ENCODE data around the gene ABLIM2. TPM values are rescaled to one million over a fixed set of nuclear protein-coding genes. Genes with fewer than 3 reads are reported as not detected.

ABLIM2 gene
- total RNA-seq, 1 experiment from 2014 or later, result 2.7 TPM

DNA sequence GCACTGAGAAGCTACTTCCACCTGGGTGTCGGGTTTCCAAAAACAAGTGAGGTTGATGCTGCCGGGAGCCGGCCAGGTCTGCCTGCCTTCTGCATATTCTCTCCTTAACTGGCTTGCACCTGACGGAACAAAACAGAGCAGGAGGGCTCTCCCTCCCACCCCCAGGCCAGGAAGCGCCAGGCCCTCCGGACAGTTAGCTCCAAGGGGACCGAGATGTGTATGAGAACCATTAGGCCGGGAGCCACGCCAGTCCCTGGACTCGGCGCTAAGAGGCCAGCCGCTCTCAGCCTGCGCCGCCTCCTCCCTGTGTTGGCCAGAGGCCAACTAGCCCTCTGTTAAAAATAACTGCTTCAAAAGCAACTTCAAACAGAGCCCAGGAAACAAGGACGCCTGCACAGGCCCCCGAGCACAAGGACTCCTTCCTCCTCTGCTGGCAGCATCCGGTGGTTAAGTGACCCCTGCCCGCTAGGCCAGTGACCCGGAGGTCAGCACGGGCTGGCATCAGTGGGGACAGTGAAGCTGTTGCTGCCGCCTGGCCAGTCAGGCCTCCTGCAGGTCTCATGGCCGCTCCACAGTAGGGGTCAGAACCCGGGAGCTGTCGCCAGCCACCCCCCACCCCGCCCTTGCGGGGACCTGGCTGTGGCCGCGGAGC, 107.9 kb downstream of the ABLIM2 start:
- no TSS peak for BruUV-seq (replicated peaks)
- ChIA-PET POLR2A (ENCODE audit: low non-redundant PET) (interaction anchor here (0.5 to 0.6 kb wide), 2 partner anchors 26 to 76 kb away, joined by 4 to 11 read pairs; no protein-coding TSS in a partner anchor), CTCF (no interaction called here)
- H3K27me3 ChIP-seq (replicated peaks; ENCODE audit: insufficient read depth, low read depth, low read length, poor library complexity), result no peaks in the 10 kb centered on the region
- H3K27ac ChIP-seq (ENCODE audit: low read depth, low read length, poor library complexity, severe bottlenecking), result peak overlapping the region; percentile 59
- H3K4me1 ChIP-seq (ENCODE audit: insufficient read depth, low read length, poor library complexity, severe bottlenecking), result peaks cover 9% of the 10 kb centered on the region
- H3K9me3 ChIP-seq (ENCODE audit: low read depth, low read length, poor library complexity, severe bottlenecking), result peaks cover 7% of the 10 kb centered on the region
- H3K36me3 ChIP-seq (ENCODE audit: insufficient read depth, low read length, poor library complexity, severe bottlenecking), result no peaks in the 10 kb centered on the region
- intact Hi-C loops (cut with micrococcal nuclease; ENCODE audit: unreplicated experiment), result no loop called here
- DNase-seq (ENCODE audit: low spot score), result peak; percentile 50
- no peak for TF ChIP-seq EZH2 (IDR thresholded peaks at IDR 0.05; ENCODE audit: borderline replicate concordance, low read depth, low read length, poor library complexity, severe bottlenecking)
- TF ChIP-seq, protein P1, sequence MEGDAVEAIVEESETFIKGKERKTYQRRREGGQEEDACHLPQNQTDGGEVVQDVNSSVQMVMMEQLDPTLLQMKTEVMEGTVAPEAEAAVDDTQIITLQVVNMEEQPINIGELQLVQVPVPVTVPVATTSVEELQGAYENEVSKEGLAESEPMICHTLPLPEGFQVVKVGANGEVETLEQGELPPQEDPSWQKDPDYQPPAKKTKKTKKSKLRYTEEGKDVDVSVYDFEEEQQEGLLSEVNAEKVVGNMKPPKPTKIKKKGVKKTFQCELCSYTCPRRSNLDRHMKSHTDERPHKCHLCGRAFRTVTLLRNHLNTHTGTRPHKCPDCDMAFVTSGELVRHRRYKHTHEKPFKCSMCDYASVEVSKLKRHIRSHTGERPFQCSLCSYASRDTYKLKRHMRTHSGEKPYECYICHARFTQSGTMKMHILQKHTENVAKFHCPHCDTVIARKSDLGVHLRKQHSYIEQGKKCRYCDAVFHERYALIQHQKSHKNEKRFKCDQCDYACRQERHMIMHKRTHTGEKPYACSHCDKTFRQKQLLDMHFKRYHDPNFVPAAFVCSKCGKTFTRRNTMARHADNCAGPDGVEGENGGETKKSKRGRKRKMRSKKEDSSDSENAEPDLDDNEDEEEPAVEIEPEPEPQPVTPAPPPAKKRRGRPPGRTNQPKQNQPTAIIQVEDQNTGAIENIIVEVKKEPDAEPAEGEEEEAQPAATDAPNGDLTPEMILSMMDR (conservative IDR thresholded peaks at IDR 0.05; ENCODE audit: low read depth, low read length), result no peak
- no peak overlapping the region for H3K4me3 ChIP-seq (ENCODE audit: low read depth, low read length, poor library complexity, severe bottlenecking)

DNA sequence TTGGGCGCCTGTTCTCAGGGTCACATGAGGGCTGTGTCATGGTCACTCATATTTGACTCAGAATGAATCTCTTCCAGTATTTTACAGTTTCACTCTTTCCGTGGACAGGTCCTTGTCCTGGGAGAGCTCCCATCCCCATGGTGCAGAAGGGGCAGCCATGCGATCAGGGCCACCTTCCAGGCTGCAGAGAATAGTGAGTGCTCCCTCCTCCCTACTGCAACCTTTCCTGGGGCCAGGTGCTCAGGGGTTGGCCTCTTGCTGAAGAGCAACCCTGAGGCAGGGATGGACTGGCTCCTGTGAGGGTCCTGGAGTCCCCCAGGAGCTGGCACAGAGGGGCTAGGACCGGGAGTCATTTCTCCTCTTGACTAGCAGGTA, 108.4 kb downstream of the ABLIM2 start:
- no peaks in the 10 kb centered on the region for H3K36me3 ChIP-seq (ENCODE audit: insufficient read depth, low read length, poor library complexity, severe bottlenecking)
- no peaks in the 10 kb centered on the region for H3K27me3 ChIP-seq (replicated peaks; ENCODE audit: insufficient read depth, low read depth, low read length, poor library complexity)
- intact Hi-C loops (cut with micrococcal nuclease; ENCODE audit: unreplicated experiment), result no loop called here
- ChIA-PET CTCF (no interaction called here), POLR2A (ENCODE audit: low non-redundant PET) (no interaction called here)
- no peak for TF ChIP-seq EZH2 (IDR thresholded peaks at IDR 0.05; ENCODE audit: borderline replicate concordance, low read depth, low read length, poor library complexity, severe bottlenecking)
- TF ChIP-seq, protein P1 (conservative IDR thresholded peaks at IDR 0.05; ENCODE audit: low read depth, low read length), result no peak
- DNase-seq (ENCODE audit: low spot score), result no peak
- peaks cover 7% of the 10 kb centered on the region for H3K9me3 ChIP-seq (ENCODE audit: low read depth, low read length, poor library complexity, severe bottlenecking)
- H3K4me3 ChIP-seq (ENCODE audit: low read depth, low read length, poor library complexity, severe bottlenecking), result no peak overlapping the region
- H3K27ac ChIP-seq (ENCODE audit: low read depth, low read length, poor library complexity, severe bottlenecking), result peak overlapping the region; percentile 59
- peaks cover 9% of the 10 kb centered on the region for H3K4me1 ChIP-seq (ENCODE audit: insufficient read depth, low read length, poor library complexity, severe bottlenecking)
- no TSS peak for BruUV-seq (replicated peaks)

DNA sequence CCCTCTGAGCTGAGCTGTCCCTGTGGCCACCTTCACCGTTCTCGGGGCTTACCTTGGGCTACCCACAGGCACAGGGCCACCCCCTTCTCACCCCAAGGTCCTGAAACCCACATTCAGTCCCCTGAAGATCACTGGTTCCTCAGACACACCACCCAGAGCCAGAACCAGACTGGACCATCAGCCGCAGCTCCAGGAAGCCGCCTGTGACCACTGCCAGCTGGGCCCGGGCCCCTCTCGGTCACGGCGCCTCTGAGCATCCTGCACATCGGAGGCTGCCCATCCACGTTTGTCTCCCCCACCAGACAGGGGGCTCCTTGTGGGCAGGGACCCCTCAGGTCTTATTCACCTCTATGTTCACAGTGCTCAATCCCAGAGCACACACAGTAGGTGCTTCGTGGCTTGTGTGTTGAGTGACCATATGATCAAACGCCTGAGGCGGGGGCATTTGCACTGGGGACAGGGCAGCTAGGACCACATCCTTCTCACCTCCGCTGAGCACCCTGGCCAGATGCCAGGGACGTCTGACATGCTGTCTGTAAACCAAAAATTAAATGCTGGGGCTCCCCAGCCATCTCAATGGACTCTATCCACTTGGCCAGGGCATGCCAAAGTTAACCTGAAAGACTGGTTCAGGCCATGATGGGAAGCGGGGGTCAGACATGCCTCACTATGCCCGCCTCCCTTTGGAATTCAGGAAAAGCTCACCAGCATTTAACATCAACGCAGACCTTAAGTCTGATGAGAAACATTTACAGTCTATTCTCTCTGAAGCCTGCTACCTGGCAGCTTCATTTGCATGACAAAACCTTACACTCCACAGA, 109.5 kb downstream of the ABLIM2 start:
- intact Hi-C loops (cut with micrococcal nuclease; ENCODE audit: unreplicated experiment), result no loop called here
- Histone ChIP-seq H3K4me1 (ENCODE audit: insufficient read depth, low read length, poor library complexity, severe bottlenecking) (peaks cover 9% of the 10 kb centered on the region), H3K27me3 (replicated peaks; ENCODE audit: insufficient read depth, low read depth, low read length, poor library complexity) (no peaks in the 10 kb centered on the region), H3K4me3 (ENCODE audit: low read depth, low read length, poor library complexity, severe bottlenecking) (no peak overlapping the region), H3K36me3 (ENCODE audit: insufficient read depth, low read length, poor library complexity, severe bottlenecking) (no peaks in the 10 kb centered on the region), H3K9me3 (ENCODE audit: low read depth, low read length, poor library complexity, severe bottlenecking) (no peaks in the 10 kb centered on the region), H3K27ac (ENCODE audit: low read depth, low read length, poor library complexity, severe bottlenecking) (no peak overlapping the region)
- CTCF ChIA-PET, result no interaction called here
- POLR2A ChIA-PET (ENCODE audit: low non-redundant PET), result no interaction called here
- no peak for TF ChIP-seq EZH2 (IDR thresholded peaks at IDR 0.05; ENCODE audit: borderline replicate concordance, low read depth, low read length, poor library complexity, severe bottlenecking)
- TF ChIP-seq, protein P1 (conservative IDR thresholded peaks at IDR 0.05; ENCODE audit: low read depth, low read length), result no peak
- no TSS peak for BruUV-seq (replicated peaks)
- no peak for DNase-seq (ENCODE audit: low spot score)
